ENCODE data around the gene GPR137. TPM values are rescaled to one million over a fixed set of nuclear protein-coding genes. Genes with fewer than 3 reads are reported as not detected.

Gene GPR137
- total RNA-seq, 1 experiment from 2014 or later = 51.8 TPM

DNA sequence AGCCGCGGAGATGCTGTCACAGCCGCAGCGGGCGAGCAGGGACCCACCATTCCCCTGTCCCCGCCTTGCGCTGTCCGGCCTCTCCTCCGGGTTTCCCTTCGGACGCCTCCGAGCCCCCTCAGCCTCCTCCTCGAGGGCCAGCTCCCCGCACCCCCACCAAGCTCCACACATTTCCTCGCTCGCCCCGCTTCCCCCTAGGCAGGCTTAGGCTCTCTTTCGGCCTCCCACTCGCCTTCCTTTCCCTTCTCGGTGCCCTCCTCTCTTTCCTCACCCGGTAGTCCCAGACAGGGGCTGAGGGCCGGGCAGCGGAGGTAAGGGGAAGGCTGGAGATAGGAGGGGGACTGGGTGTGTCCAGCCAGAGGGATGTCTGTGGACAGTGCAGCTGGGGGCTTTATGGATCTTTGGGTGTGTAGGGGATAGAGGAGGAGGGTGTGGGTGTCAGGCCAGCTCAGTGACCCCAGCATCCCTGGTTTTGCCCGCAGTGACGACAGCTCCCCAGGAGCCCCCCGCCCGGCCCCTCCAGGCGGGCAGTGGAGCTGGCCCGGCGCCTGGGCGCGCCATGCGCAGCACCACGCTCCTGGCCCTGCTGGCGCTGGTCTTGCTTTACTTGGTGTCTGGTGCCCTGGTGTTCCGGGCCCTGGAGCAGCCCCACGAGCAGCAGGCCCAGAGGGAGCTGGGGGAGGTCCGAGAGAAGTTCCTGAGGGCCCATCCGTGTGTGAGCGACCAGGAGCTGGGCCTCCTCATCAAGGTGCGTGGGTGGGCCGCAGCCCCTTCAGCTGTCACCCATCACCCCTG lies 7.0 kb downstream of the GPR137 start:
- Mint-ChIP-seq H3K27me3 (ENCODE audit: low read depth) (peaks cover 83% of the 10 kb centered on the region), H3K36me3 (no peaks in the 10 kb centered on the region), H3K4me3 (peak overlapping the region; percentile 60), H3K9me3 (no peaks in the 10 kb centered on the region), H3K27ac (no peak overlapping the region), H3K4me1 (peaks cover 12% of the 10 kb centered on the region)
- no peak for DNase-seq (ENCODE audit: low spot score)
- POLR2A ChIA-PET = interaction anchor here (0.8 kb wide), 1 partner anchor 8 kb away, joined by 3 read pairs; no protein-coding TSS in a partner anchor
- ATAC-seq = peak; percentile 27
- TF ChIP-seq PRRX2 (CRISPR knock-in tag; IDR thresholded peaks at IDR 0.05) (no peak), USF2 (CRISPR knock-in tag; IDR thresholded peaks at IDR 0.05) (no peak), PRDM15 (CRISPR knock-in tag; IDR thresholded peaks at IDR 0.05) (peak; percentile 57), SMAD3 (CRISPR knock-in tag; IDR thresholded peaks at IDR 0.05; ENCODE audit: borderline replicate concordance) (no peak), NFE2L1 (CRISPR knock-in tag; IDR thresholded peaks at IDR 0.05) (no peak)
- CTCF ChIA-PET = interaction anchor here (0.6 to 12.5 kb wide), 7 partner anchors 10 to 88 kb away, joined by 3 to 151 read pairs (median 3); partner anchors contain the start of genes ESRRA, PRDX5 and TRMT112

DNA sequence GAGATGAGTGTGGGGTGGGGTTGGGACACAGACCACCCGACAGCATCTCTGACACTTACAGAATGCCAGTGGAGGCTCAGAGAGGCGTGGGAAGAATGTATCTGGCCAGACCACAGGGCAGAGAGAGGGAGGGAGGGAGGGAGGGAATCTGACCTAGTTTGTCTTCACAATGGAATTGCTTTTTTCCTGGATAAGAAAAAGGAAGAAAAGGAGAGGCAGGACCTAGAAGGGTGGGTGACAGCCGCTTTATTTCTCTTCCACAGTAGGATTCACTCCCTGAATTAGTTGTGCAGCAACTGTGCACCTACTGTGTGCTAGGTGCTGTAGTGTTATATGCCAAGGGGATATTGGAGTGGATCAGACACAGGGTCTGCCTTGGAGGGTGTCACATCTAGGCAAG lies 9.1 kb downstream of the GPR137 start:
- Mint-ChIP-seq H3K27ac (no peak overlapping the region), H3K4me3 (no peak overlapping the region), H3K4me1 (peaks cover 13% of the 10 kb centered on the region), H3K36me3 (no peaks in the 10 kb centered on the region), H3K9me3 (no peaks in the 10 kb centered on the region), H3K27me3 (ENCODE audit: low read depth) (peaks cover 93% of the 10 kb centered on the region)
- no peak for DNase-seq (ENCODE audit: low spot score)
- POLR2A ChIA-PET = no interaction called here
- no peak for ATAC-seq
- TF ChIP-seq MYBL2 (CRISPR knock-in tag; IDR thresholded peaks at IDR 0.05) (no peak), PRDM15 (CRISPR knock-in tag; IDR thresholded peaks at IDR 0.05) (no peak), MLX (CRISPR knock-in tag; IDR thresholded peaks at IDR 0.05) (no peak), RORB (CRISPR knock-in tag; IDR thresholded peaks at IDR 0.05) (no peak), ZNF423 (CRISPR knock-in tag; IDR thresholded peaks at IDR 0.05) (no peak), ATF2 (CRISPR knock-in tag; IDR thresholded peaks at IDR 0.05; ENCODE audit: borderline replicate concordance, low read depth) (no peak), SOX15 (CRISPR knock-in tag; IDR thresholded peaks at IDR 0.05) (no peak), ZNF219 (CRISPR knock-in tag; IDR thresholded peaks at IDR 0.05; ENCODE audit: borderline replicate concordance) (no peak), PRRX2 (CRISPR knock-in tag; IDR thresholded peaks at IDR 0.05) (no peak), ZNF232 (CRISPR knock-in tag; IDR thresholded peaks at IDR 0.05) (no peak)
- CTCF ChIA-PET = interaction anchor here (0.7 to 0.8 kb wide), 2 partner anchors 10 to 11 kb away, joined by 3 read pairs; no protein-coding TSS in a partner anchor
